GM08714 (cell line): Measurements from ENCODE around the gene GNPDA1.
A peak's percentile ranks its signal among the peaks of the same experiment; 100 is the strongest.

Experiments
- H3K4me3 ChIP-seq: fragments of 200-500 bp; sonication (Bioruptor generic); 2 replicates; pipeline ENCODE4 v1.5.1; 2014; ENCODE audit warnings: mild to moderate bottlenecking, low read length, inconsistent platforms
- ZNF274 ChIP-seq: IDR thresholded peaks from 2 replicates; pipeline ENCODE4 v1.6.1; 2012; ENCODE audit warnings: mild to moderate bottlenecking, low read depth, low read length

The GNPDA1 gene

GRCh38 chr5:141989720-141990119, 23.1 kb downstream of the GNPDA1 start:
- H3K4me3 ChIP-seq, result no peak overlapping the region
- no peak for TF ChIP-seq ZNF274

GRCh38 chr5:141986072-141986471, 26.8 kb downstream of the GNPDA1 start:
- TF ChIP-seq ZNF274, result no peak
- H3K4me3 ChIP-seq, result no peak overlapping the region

GRCh38 chr5:141982626-141983025, 30.2 kb downstream of the GNPDA1 start:
- no peak for TF ChIP-seq ZNF274
- H3K4me3 ChIP-seq, result no peak overlapping the region

GRCh38 chr5:141978389-141978788, 34.4 kb downstream of the GNPDA1 start:
- H3K4me3 ChIP-seq, result no peak overlapping the region
- TF ChIP-seq ZNF274, result no peak

GRCh38 chr5:141976176-141976575, 36.7 kb downstream of the GNPDA1 start:
- no peak for TF ChIP-seq ZNF274
- H3K4me3 ChIP-seq, result no peak overlapping the region

- no peak for TF ChIP-seq ZNF274
- no peak overlapping the region for H3K4me3 ChIP-seq
Observed at GRCh38 chr5:141973871-141974595, 38.8 kb downstream of the GNPDA1 start.

- H3K4me3 ChIP-seq, result peak overlapping the region; percentile 100
- no peak for TF ChIP-seq ZNF274
Observed at GRCh38 chr5:141969783-141970771, 42.8 kb downstream of the GNPDA1 start.

GRCh38 chr5:141968914-141969608, 43.8 kb downstream of the GNPDA1 start, which contains the start of gene RNF14:
RNF14 (plus strand) TSS chr5:141969105; CDS start chr5:141973589, 4,484 bp downstream.
- TF ChIP-seq ZNF274, result no peak

GRCh38 chr5:141966963-141967333, 45.9 kb downstream of the GNPDA1 start:
- no peak overlapping the region for H3K4me3 ChIP-seq
- TF ChIP-seq ZNF274, result no peak

More at GRCh38 chr5:141968914-141969608, 43.8 kb downstream of the GNPDA1 start, which contains the start of gene RNF14:
- H3K4me3 ChIP-seq, result peak within 1 kb of the TSS; percentile 100

GRCh38 chr5:141966275-141966962, 46.4 kb downstream of the GNPDA1 start:
- H3K4me3 ChIP-seq, result no peak overlapping the region
- no peak for TF ChIP-seq ZNF274

GRCh38 chr5:141965071-141965470, 47.8 kb downstream of the GNPDA1 start:
- TF ChIP-seq ZNF274, result no peak
- H3K4me3 ChIP-seq, result no peak overlapping the region

- TF ChIP-seq ZNF274, result no peak
Observed at GRCh38 chr5:141963701-141964100, 49.1 kb downstream of the GNPDA1 start.

GRCh38 chr5:141961466-141961865, 51.4 kb downstream of the GNPDA1 start:
- no peak for TF ChIP-seq ZNF274
- no peak overlapping the region for H3K4me3 ChIP-seq

More at GRCh38 chr5:141963701-141964100, 49.1 kb downstream of the GNPDA1 start:
- H3K4me3 ChIP-seq, result no peak overlapping the region
